HL-60 (cell line): ENCODE results near the gene SETDB2.

Experiments used
- CTCF ChIP-seq: IDR thresholded peaks from one replicate; pipeline ENCODE4 v1.5.1; 2011; ENCODE audit warnings: low read length, control low read depth, inconsistent platforms; ENCODE audit not compliant: insufficient read depth
- POLR2AphosphoS5 ChIP-seq: IDR thresholded peaks from 2 replicates; pipeline ENCODE4 v1.6.1; 2012; ENCODE audit warnings: low read depth
- REST ChIP-seq: IDR thresholded peaks from 2 replicates; pipeline ENCODE4 v1.6.1; 2012; ENCODE audit warnings: low read depth; ENCODE audit not compliant: insufficient replicate concordance

- no peak for TF ChIP-seq CTCF
- no peak for TF ChIP-seq REST
- TF ChIP-seq POLR2AphosphoS5 = no peak
Observed at GRCh38 chr13:49497272-49497671, 53.2 kb downstream of the SETDB2 start.
